OCI-LY3 (cell line): ENCODE data around the gene LNX1.

Experiments used
- H2AFZ ChIP-seq: fragments of 200-600, 300-600 bp; shearing (Covaris generic); 2 replicates; pipeline ENCODE4 v1.6.0; 2014; ENCODE audit warnings: antibody characterized with exemption, low read depth, low read length
- H3K27ac ChIP-seq: fragments of 200-600, 300-600 bp; sonication (generic); 2 replicates; pipeline ENCODE4 v1.5.1; 2014; ENCODE audit warnings: mild to moderate bottlenecking, low read length, moderate library complexity, mixed read lengths
- H3K27me3 ChIP-seq: fragments of 200-600, 300-600 bp; sonication (generic); 2 replicates; pipeline ENCODE4 v1.6.1; 2014; ENCODE audit warnings: low read depth, low read length, mixed read lengths
- H3K36me3 ChIP-seq: fragments of 200-600, 300-600 bp; sonication (generic); replicated peaks from 2 replicates; pipeline ENCODE3; 2014; ENCODE audit warnings: low read depth, low read length, mixed read lengths
- H3K4me1 ChIP-seq: fragments of 300-600, 200-600 bp; sonication (generic); 2 replicates; pipeline ENCODE4 v1.6.1; 2014; ENCODE audit warnings: low read length, mixed read lengths
- H3K4me2 ChIP-seq: fragments of 200-600, 300-600 bp; sonication (generic); 2 replicates; pipeline ENCODE4 v1.6.1; 2014; ENCODE audit warnings: low read length, mixed read lengths
- H3K4me3 ChIP-seq: fragments of 300-600, 200-600 bp; sonication (generic); 2 replicates; pipeline ENCODE4 v1.5.1; 2014; ENCODE audit warnings: antibody characterized with exemption, mild to moderate bottlenecking, low read length, moderate library complexity
- H3K79me2 ChIP-seq: fragments of 300-600, 200-600 bp; shearing (Covaris generic); 2 replicates; pipeline ENCODE4 v1.6.1; 2014; ENCODE audit warnings: mild to moderate bottlenecking, low read length, mixed read lengths
- H3K9ac ChIP-seq: fragments of 300-600, 200-600 bp; shearing (Covaris generic); 2 replicates; pipeline ENCODE4 v1.6.0; 2014; ENCODE audit warnings: mild to moderate bottlenecking, low read length, moderate library complexity
- H3K9me3 ChIP-seq: fragments of 200-600, 300-600 bp; shearing (Covaris generic); 2 replicates; pipeline ENCODE4 v1.6.1; 2014; ENCODE audit warnings: low read length, mixed read lengths; ENCODE audit not compliant: insufficient read depth
- H4K20me1 ChIP-seq: fragments of 200-600, 300-600 bp; sonication (generic); 2 replicates; pipeline ENCODE4 v1.6.1; 2016; ENCODE audit warnings: low read length, mixed read lengths; ENCODE audit not compliant: insufficient read depth
- CTCF ChIP-seq: fragments of 200-600, 300-600 bp; sonication (generic); IDR thresholded peaks from 2 replicates; pipeline ENCODE4 v1.5.1; 2014; ENCODE audit warnings: antibody characterized with exemption, low read length, low read depth
- EZH2phosphoT487 ChIP-seq: fragments of 200-600 bp; shearing (Covaris generic); IDR thresholded peaks from 2 replicates; pipeline ENCODE4 v1.6.1; 2018; ENCODE audit warnings: antibody characterized with exemption, mixed run types, low read depth

LNX1 gene

GRCh38 chr4:53618321-53618720 is 27.0 kb upstream of the LNX1 start:
- H3K27me3 ChIP-seq = no peaks in the 10 kb centered on the region
- TF ChIP-seq EZH2phosphoT487 = no peak
- TF ChIP-seq CTCF = no peak

GRCh38 chr4:53617101-53617680 is 25.9 kb upstream of the LNX1 start:
- Histone ChIP-seq H4K20me1 (no peaks in the 10 kb centered on the region), H3K4me1 (no peaks in the 10 kb centered on the region), H3K36me3 (no peaks in the 10 kb centered on the region), H3K9me3 (no peaks in the 10 kb centered on the region), H3K9ac (no peak overlapping the region), H3K27ac (no peak overlapping the region), H2AFZ (no peak overlapping the region), H3K4me2 (no peak overlapping the region), H3K4me3 (no peak overlapping the region), H3K79me2 (no peaks in the 10 kb centered on the region), H3K27me3 (no peaks in the 10 kb centered on the region)
- no peak for TF ChIP-seq EZH2phosphoT487
- TF ChIP-seq CTCF = no peak

More at GRCh38 chr4:53618321-53618720, 27.0 kb upstream of the LNX1 start:
- no peaks in the 10 kb centered on the region for H3K79me2 ChIP-seq
- H3K9ac ChIP-seq = no peak overlapping the region
- no peak overlapping the region for H3K27ac ChIP-seq
- H3K9me3 ChIP-seq = no peaks in the 10 kb centered on the region
- no peak overlapping the region for H3K4me3 ChIP-seq
- no peak overlapping the region for H2AFZ ChIP-seq
- H3K4me1 ChIP-seq = no peaks in the 10 kb centered on the region
- H4K20me1 ChIP-seq = no peaks in the 10 kb centered on the region
- H3K4me2 ChIP-seq = no peak overlapping the region
- H3K36me3 ChIP-seq = no peaks in the 10 kb centered on the region

- no peaks in the 10 kb centered on the region for H3K9me3 ChIP-seq
- H2AFZ ChIP-seq = no peak overlapping the region
- H3K36me3 ChIP-seq = no peaks in the 10 kb centered on the region
- no peaks in the 10 kb centered on the region for H3K79me2 ChIP-seq
- H3K4me1 ChIP-seq = no peaks in the 10 kb centered on the region
- H4K20me1 ChIP-seq = no peaks in the 10 kb centered on the region
- H3K27me3 ChIP-seq = no peaks in the 10 kb centered on the region
- H3K9ac ChIP-seq = no peak overlapping the region
- H3K4me3 ChIP-seq = no peak overlapping the region
- no peak overlapping the region for H3K4me2 ChIP-seq
- H3K27ac ChIP-seq = no peak overlapping the region
- TF ChIP-seq EZH2phosphoT487 (no peak), CTCF (no peak)
Observed at GRCh38 chr4:53616219-53616618, 24.9 kb upstream of the LNX1 start.

- Histone ChIP-seq H4K20me1 (no peaks in the 10 kb centered on the region), H3K9ac (no peak overlapping the region), H3K4me3 (no peak overlapping the region), H3K36me3 (no peaks in the 10 kb centered on the region), H3K27ac (no peak overlapping the region), H3K4me2 (no peak overlapping the region), H3K9me3 (no peaks in the 10 kb centered on the region), H3K79me2 (no peaks in the 10 kb centered on the region), H3K27me3 (no peaks in the 10 kb centered on the region), H3K4me1 (no peaks in the 10 kb centered on the region), H2AFZ (no peak overlapping the region)
- TF ChIP-seq EZH2phosphoT487 (no peak), CTCF (no peak)
Observed at GRCh38 chr4:53614591-53614990, 23.3 kb upstream of the LNX1 start.
